ENCODE results near the gene PRUNE2. TPM values are rescaled to one million over a fixed set of nuclear protein-coding genes. Genes with fewer than 3 reads are reported as not detected.
A peak's percentile ranks its signal among the peaks of the same experiment; 100 is the strongest.

PRUNE2 gene
- total RNA-seq, 5 donors from 2014 or later (not counting 1 experiment from before 2014, with no cell fraction given), result 0.20 to 0.76 (median 0.45) TPM

DNA sequence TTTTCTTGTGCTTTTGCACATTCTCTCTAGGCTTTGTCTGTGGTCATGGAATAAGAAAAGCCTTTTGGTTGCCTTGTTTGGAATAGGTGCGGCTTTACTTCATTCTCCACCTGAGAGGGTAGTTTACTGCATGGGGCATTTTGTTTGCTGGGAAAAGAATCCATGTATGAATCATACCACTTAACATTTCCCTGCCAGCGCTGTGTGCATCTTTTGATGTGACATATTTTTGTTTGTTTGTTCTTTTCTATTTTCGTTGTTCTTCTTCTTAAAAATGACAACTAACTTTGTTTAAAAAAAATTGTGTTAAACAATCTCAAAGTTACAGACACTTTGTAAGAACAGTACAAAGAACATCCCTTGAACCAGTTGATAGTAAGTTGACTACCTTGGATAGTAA is 333.8 kb downstream of the PRUNE2 start:
- Mint-ChIP-seq H3K27ac (no peak overlapping the region), H3K36me3 (no peaks in the 10 kb centered on the region), H3K4me3 (peak overlapping the region in 2 of 3 donors; percentile 37 to 46), H3K27me3 (peaks cover 26 to 41% of the 10 kb centered on the region in 2 donors), H3K4me1 (peaks cover 6 to 35% (median 21%) of the 10 kb centered on the region in 3 donors), H3K9me3 (peaks cover 6 to 10% (median 9%) of the 10 kb centered on the region in 3 donors)
- DNase-seq (no peak), ATAC-seq (replicated peaks in 1 of 4) (no peak)
- no peaks in the 10 kb centered on the region for H3K36me3 ChIP-seq (ENCODE audit: control insufficient read depth in 2 of 2, extremely low read depth in 1 of 2, insufficient read depth in 1 of 2, low read length in 1 of 2)
- no peaks in the 10 kb centered on the region for H3K9me3 ChIP-seq
- no peak overlapping the region for H3K27ac ChIP-seq (ENCODE audit: low read length)
- peak overlapping the region in 1 of 2 donors; percentile 35 for H3K4me3 ChIP-seq (ENCODE audit: control insufficient read depth in 1 of 2, extremely low read depth in 1 of 2, low read length in 1 of 2)
- peaks cover 0 to 9% of the 10 kb centered on the region in 2 experiments for H3K27me3 ChIP-seq (replicated peaks in 1 of 2; ENCODE audit: control insufficient read depth in 2 of 2, extremely low read depth in 1 of 2, insufficient read depth in 2 of 2, low read length in 1 of 2)
- WGBS (ENCODE audit: insufficient coverage), result no CpG with 5 or more reads among the region's 3 CpGs
- ChIA-PET POLR2A (no interaction called here), CTCF (no interaction called here)
- peaks cover 3 to 18% of the 10 kb centered on the region in 2 experiments for H3K4me1 ChIP-seq (ENCODE audit: control insufficient read depth in 1 of 2, extremely low read depth in 1 of 2, insufficient read depth in 2 of 2, low read length in 2 of 2)

- Mint-ChIP-seq H3K4me3 (peak overlapping the region; percentile 39 to 59 (median 46)), H3K4me1 (peaks cover 6 to 34% (median 21%) of the 10 kb centered on the region in 3 donors), H3K36me3 (no peaks in the 10 kb centered on the region), H3K27me3 (peaks cover 26 to 41% of the 10 kb centered on the region in 2 donors), H3K27ac (no peak overlapping the region), H3K9me3 (peaks cover 6 to 10% (median 9%) of the 10 kb centered on the region in 3 donors)
- peaks cover 3 to 16% of the 10 kb centered on the region in 2 experiments for H3K4me1 ChIP-seq (ENCODE audit: control insufficient read depth in 1 of 2, extremely low read depth in 1 of 2, insufficient read depth in 2 of 2, low read length in 2 of 2)
- H3K36me3 ChIP-seq (ENCODE audit: control insufficient read depth in 2 of 2, extremely low read depth in 1 of 2, insufficient read depth in 1 of 2, low read length in 1 of 2), result no peaks in the 10 kb centered on the region
- no peak for ATAC-seq (replicated peaks in 1 of 4)
- peak overlapping the region; percentile 21 to 35 for H3K4me3 ChIP-seq (ENCODE audit: control insufficient read depth in 1 of 2, extremely low read depth in 1 of 2, low read length in 1 of 2)
- H3K27ac ChIP-seq (ENCODE audit: low read length), result no peak overlapping the region
- peaks cover 0 to 9% of the 10 kb centered on the region in 2 experiments for H3K27me3 ChIP-seq (replicated peaks in 1 of 2; ENCODE audit: control insufficient read depth in 2 of 2, extremely low read depth in 1 of 2, insufficient read depth in 2 of 2, low read length in 1 of 2)
- ChIA-PET CTCF (interaction anchor here in 1 of 2 donors (0.5 kb wide), 1 partner anchor 97 kb away, joined by 3 read pairs; no protein-coding TSS in a partner anchor), POLR2A (no interaction called here)
- peak in 1 of 35 experiments; percentile 16 for DNase-seq
- WGBS (ENCODE audit: insufficient coverage), result 24% methylated on average over 30 of the region's 37 CpGs
- no peaks in the 10 kb centered on the region for H3K9me3 ChIP-seq
These were observed 334.2 kb downstream of the PRUNE2 start for GRCh38 chr9:76571743-76572146.

GRCh38 chr9:76571288-76571687 is 334.6 kb downstream of the PRUNE2 start:
- Histone ChIP-seq H3K36me3 (ENCODE audit: control insufficient read depth in 2 of 2, extremely low read depth in 1 of 2, insufficient read depth in 1 of 2, low read length in 1 of 2) (no peaks in the 10 kb centered on the region), H3K27ac (ENCODE audit: low read length) (no peak overlapping the region), H3K4me1 (ENCODE audit: control insufficient read depth in 1 of 2, extremely low read depth in 1 of 2, insufficient read depth in 2 of 2, low read length in 2 of 2) (peaks cover 3 to 12% of the 10 kb centered on the region in 2 experiments), H3K9me3 (no peaks in the 10 kb centered on the region), H3K27me3 (replicated peaks in 1 of 2; ENCODE audit: control insufficient read depth in 2 of 2, extremely low read depth in 1 of 2, insufficient read depth in 2 of 2, low read length in 1 of 2) (peaks cover 0 to 9% of the 10 kb centered on the region in 2 experiments), H3K4me3 (ENCODE audit: control insufficient read depth in 1 of 2, extremely low read depth in 1 of 2, low read length in 1 of 2) (peak overlapping the region in 1 of 2 donors; percentile 10)
- Mint-ChIP-seq H3K9me3 (peaks cover 6 to 10% (median 9%) of the 10 kb centered on the region in 3 donors), H3K27ac (no peak overlapping the region), H3K4me3 (peak overlapping the region; percentile 46 to 69 (median 61)), H3K27me3 (peaks cover 25 to 39% of the 10 kb centered on the region in 2 donors), H3K36me3 (no peaks in the 10 kb centered on the region), H3K4me1 (peaks cover 4 to 31% (median 18%) of the 10 kb centered on the region in 3 donors)
- ChIA-PET POLR2A (no interaction called here), CTCF (interaction anchor here in 1 of 2 donors (0.5 kb wide), 1 partner anchor 97 kb away, joined by 3 read pairs; no protein-coding TSS in a partner anchor)
- DNase-seq (no peak), ATAC-seq (replicated peaks in 1 of 4) (no peak)
- no CpG with 5 or more reads among the region's 3 CpGs for WGBS (ENCODE audit: insufficient coverage)

- no peak overlapping the region for H3K4me3 ChIP-seq (ENCODE audit: control insufficient read depth in 1 of 2, extremely low read depth in 1 of 2, low read length in 1 of 2)
- Mint-ChIP-seq H3K4me1 (peaks cover 0 to 26% (median 16%) of the 10 kb centered on the region in 3 donors), H3K27me3 (peaks cover 20 to 35% of the 10 kb centered on the region in 2 donors), H3K9me3 (peaks cover 6 to 10% (median 9%) of the 10 kb centered on the region in 3 donors), H3K4me3 (peak overlapping the region; percentile 46 to 69 (median 61)), H3K27ac (no peak overlapping the region), H3K36me3 (no peaks in the 10 kb centered on the region)
- WGBS (ENCODE audit: insufficient coverage), result 100% methylated on average over 1 of the region's 2 CpGs
- DNase-seq (no peak), ATAC-seq (replicated peaks in 1 of 4) (no peak)
- CTCF ChIA-PET, result no interaction called here
- H3K27me3 ChIP-seq (replicated peaks in 1 of 2; ENCODE audit: control insufficient read depth in 2 of 2, extremely low read depth in 1 of 2, insufficient read depth in 2 of 2, low read length in 1 of 2), result peaks cover 0 to 9% of the 10 kb centered on the region in 2 experiments
- H3K36me3 ChIP-seq (ENCODE audit: control insufficient read depth in 2 of 2, extremely low read depth in 1 of 2, insufficient read depth in 1 of 2, low read length in 1 of 2), result no peaks in the 10 kb centered on the region
- H3K27ac ChIP-seq (ENCODE audit: low read length), result no peak overlapping the region
- peaks cover 3 to 11% of the 10 kb centered on the region in 2 experiments for H3K4me1 ChIP-seq (ENCODE audit: control insufficient read depth in 1 of 2, extremely low read depth in 1 of 2, insufficient read depth in 2 of 2, low read length in 2 of 2)
- POLR2A ChIA-PET, result no interaction called here
- no peaks in the 10 kb centered on the region for H3K9me3 ChIP-seq
These were observed 335.1 kb downstream of the PRUNE2 start for GRCh38 chr9:76570826-76571225.

- Histone ChIP-seq H3K36me3 (ENCODE audit: control insufficient read depth in 2 of 2, extremely low read depth in 1 of 2, insufficient read depth in 1 of 2, low read length in 1 of 2) (no peaks in the 10 kb centered on the region), H3K27ac (ENCODE audit: low read length) (no peak overlapping the region), H3K27me3 (replicated peaks in 1 of 2; ENCODE audit: control insufficient read depth in 2 of 2, extremely low read depth in 1 of 2, insufficient read depth in 2 of 2, low read length in 1 of 2) (no peaks in the 10 kb centered on the region), H3K4me3 (ENCODE audit: control insufficient read depth in 1 of 2, extremely low read depth in 1 of 2, low read length in 1 of 2) (no peak overlapping the region), H3K4me1 (ENCODE audit: control insufficient read depth in 1 of 2, extremely low read depth in 1 of 2, insufficient read depth in 2 of 2, low read length in 2 of 2) (peaks cover 2 to 11% of the 10 kb centered on the region in 2 experiments), H3K9me3 (no peaks in the 10 kb centered on the region)
- ATAC-seq (replicated peaks in 1 of 4) (no peak), DNase-seq (no peak)
- Mint-ChIP-seq H3K36me3 (no peaks in the 10 kb centered on the region), H3K27ac (no peak overlapping the region), H3K9me3 (peaks cover 6 to 10% (median 9%) of the 10 kb centered on the region in 3 donors), H3K4me3 (no peak overlapping the region), H3K4me1 (peaks cover 0 to 21% (median 10%) of the 10 kb centered on the region in 3 donors), H3K27me3 (peaks cover 5 to 13% of the 10 kb centered on the region in 2 donors)
- ChIA-PET CTCF (interaction anchor here in 1 of 2 donors (0.7 kb wide), 2 partner anchors 19 to 497 kb away, joined by 7 to 8 read pairs; no protein-coding TSS in a partner anchor), POLR2A (no interaction called here)
- WGBS (ENCODE audit: insufficient coverage), result no CpG with 5 or more reads among the region's 2 CpGs
These were observed 338.8 kb downstream of the PRUNE2 start for GRCh38 chr9:76567086-76567485.

- no peaks in the 10 kb centered on the region for H3K36me3 Mint-ChIP-seq
- H3K9me3 ChIP-seq, result no peaks in the 10 kb centered on the region
- ChIA-PET CTCF (no interaction called here), POLR2A (no interaction called here)
- no peak overlapping the region for H3K27ac ChIP-seq (ENCODE audit: low read length)
- H3K27me3 ChIP-seq (replicated peaks in 1 of 2; ENCODE audit: control insufficient read depth in 2 of 2, extremely low read depth in 1 of 2, insufficient read depth in 2 of 2, low read length in 1 of 2), result no peaks in the 10 kb centered on the region
- no peaks in the 10 kb centered on the region for H3K36me3 ChIP-seq (ENCODE audit: control insufficient read depth in 2 of 2, extremely low read depth in 1 of 2, insufficient read depth in 1 of 2, low read length in 1 of 2)
- H3K4me1 ChIP-seq (ENCODE audit: control insufficient read depth in 1 of 2, extremely low read depth in 1 of 2, insufficient read depth in 2 of 2, low read length in 2 of 2), result no peaks in the 10 kb centered on the region
- no peak overlapping the region for H3K4me3 Mint-ChIP-seq
- H3K27me3 Mint-ChIP-seq, result peaks cover 2 to 4% of the 10 kb centered on the region in 2 donors
- H3K27ac Mint-ChIP-seq, result no peak overlapping the region
- DNase-seq (no peak), ATAC-seq (replicated peaks in 1 of 4) (no peak)
- H3K4me3 ChIP-seq (ENCODE audit: control insufficient read depth in 1 of 2, extremely low read depth in 1 of 2, low read length in 1 of 2), result no peak overlapping the region
- H3K4me1 Mint-ChIP-seq, result peaks cover 0 to 2% (median 0%) of the 10 kb centered on the region in 3 donors
- peaks cover 0 to under 1% (median 0%) of the 10 kb centered on the region in 3 donors for H3K9me3 Mint-ChIP-seq
These were observed 341.6 kb downstream of the PRUNE2 start for GRCh38 chr9:76564297-76564696.

All from T-cell (primary cell).